ENCODE data around the gene SPAG9.

The SPAG9 gene, protein sequence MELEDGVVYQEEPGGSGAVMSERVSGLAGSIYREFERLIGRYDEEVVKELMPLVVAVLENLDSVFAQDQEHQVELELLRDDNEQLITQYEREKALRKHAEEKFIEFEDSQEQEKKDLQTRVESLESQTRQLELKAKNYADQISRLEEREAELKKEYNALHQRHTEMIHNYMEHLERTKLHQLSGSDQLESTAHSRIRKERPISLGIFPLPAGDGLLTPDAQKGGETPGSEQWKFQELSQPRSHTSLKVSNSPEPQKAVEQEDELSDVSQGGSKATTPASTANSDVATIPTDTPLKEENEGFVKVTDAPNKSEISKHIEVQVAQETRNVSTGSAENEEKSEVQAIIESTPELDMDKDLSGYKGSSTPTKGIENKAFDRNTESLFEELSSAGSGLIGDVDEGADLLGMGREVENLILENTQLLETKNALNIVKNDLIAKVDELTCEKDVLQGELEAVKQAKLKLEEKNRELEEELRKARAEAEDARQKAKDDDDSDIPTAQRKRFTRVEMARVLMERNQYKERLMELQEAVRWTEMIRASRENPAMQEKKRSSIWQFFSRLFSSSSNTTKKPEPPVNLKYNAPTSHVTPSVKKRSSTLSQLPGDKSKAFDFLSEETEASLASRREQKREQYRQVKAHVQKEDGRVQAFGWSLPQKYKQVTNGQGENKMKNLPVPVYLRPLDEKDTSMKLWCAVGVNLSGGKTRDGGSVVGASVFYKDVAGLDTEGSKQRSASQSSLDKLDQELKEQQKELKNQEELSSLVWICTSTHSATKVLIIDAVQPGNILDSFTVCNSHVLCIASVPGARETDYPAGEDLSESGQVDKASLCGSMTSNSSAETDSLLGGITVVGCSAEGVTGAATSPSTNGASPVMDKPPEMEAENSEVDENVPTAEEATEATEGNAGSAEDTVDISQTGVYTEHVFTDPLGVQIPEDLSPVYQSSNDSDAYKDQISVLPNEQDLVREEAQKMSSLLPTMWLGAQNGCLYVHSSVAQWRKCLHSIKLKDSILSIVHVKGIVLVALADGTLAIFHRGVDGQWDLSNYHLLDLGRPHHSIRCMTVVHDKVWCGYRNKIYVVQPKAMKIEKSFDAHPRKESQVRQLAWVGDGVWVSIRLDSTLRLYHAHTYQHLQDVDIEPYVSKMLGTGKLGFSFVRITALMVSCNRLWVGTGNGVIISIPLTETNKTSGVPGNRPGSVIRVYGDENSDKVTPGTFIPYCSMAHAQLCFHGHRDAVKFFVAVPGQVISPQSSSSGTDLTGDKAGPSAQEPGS (N-terminal part only)

DNA sequence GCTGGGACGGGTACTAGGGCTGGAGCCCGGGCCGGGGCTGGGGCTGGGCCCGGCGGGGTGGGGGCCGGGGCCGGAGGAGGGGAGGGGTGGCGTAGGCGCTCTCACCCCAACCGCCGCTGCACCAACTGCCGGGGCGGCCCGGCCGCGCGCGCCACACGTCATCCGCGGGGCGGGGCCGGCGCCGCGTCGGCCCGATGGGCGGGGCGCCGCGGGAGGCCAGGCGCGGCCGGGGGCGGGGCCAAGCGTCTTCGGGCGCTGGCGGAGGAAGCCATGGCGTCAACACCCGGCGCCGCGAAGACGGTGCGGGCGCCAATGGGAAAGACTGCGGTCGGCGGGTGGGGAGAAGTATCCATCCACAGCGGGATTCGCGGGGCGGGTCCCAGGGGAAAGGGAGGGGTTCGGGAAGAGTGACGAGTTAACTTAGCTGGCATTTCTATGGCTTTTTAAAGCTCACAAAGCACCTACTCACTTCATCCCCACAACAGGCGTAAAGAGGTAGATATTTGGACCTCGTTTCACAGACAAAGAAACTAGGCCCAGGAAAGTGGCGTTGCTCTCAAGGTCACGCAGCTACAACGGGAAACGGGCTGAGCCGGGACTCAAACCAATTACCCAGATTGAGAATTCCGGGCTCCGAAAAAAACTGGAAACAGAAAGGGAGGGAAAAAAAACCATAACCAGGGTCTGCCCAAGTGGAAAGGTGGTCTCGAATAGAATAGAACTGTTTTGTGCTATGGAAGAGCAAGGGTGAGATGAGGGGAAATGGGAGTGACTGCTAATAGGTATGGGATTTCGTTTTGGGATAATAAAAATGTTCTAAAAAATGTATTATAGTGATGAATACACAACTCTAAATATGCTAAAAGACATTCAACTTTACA lies at the start of gene SPAG9:
Gene SPAG9, minus strand, starts transcription at position 130 of the 881 bp plus-strand sequence. CDS start 212 bp downstream, outside the sequence.
- H3K4me3 ChIP-seq (ENCODE audit: low read length) = peak within 1 kb of the TSS; percentile 100
- H3K9me3 ChIP-seq (ENCODE audit: control insufficient read depth, low read length) = no peaks in the 10 kb centered on the region
- no peaks in the 10 kb centered on the region for H3K27me3 ChIP-seq (replicated peaks; ENCODE audit: control insufficient read depth, insufficient read depth, low read length)
- H3K36me3 ChIP-seq (ENCODE audit: control insufficient read depth, insufficient read depth, low read length, severe bottlenecking) = no peaks in the 10 kb centered on the region
- H3K4me1 ChIP-seq (ENCODE audit: control insufficient read depth, insufficient read depth, low read length) = peaks cover 41% of the 10 kb centered on the region
- DNase-seq (ENCODE audit: low read depth) = peak; percentile 99
- H3K9ac ChIP-seq (ENCODE audit: low read length) = peak within 1 kb of the TSS; percentile 97

DNA sequence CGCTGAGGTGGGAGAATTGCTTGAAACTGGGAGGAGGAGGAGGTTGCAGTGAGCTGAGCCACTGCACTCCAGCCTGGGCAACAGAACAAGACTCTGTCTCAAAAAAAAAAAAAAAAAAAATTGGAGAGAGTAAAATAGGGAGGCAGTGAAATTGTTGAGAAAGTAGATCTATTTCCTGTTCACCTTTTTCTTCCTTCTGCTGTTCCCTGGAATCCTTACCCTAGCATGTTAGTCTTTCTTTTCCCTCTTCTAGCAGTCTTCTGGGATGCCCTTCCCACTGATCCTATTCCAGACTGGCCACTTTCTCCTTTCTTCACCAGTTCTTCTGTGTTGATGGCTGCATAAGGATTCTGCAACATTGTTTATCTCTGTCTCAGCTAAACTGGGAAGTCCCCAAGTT lies 48.7 kb upstream of the SPAG9 start:
- no peaks in the 10 kb centered on the region for H3K9me3 ChIP-seq (ENCODE audit: control insufficient read depth, low read length)
- peaks cover 60% of the 10 kb centered on the region for H3K36me3 ChIP-seq (ENCODE audit: control insufficient read depth, insufficient read depth, low read length, severe bottlenecking)
- no peak overlapping the region for H3K4me3 ChIP-seq (ENCODE audit: low read length)
- no peaks in the 10 kb centered on the region for H3K27me3 ChIP-seq (replicated peaks; ENCODE audit: control insufficient read depth, insufficient read depth, low read length)
- DNase-seq (ENCODE audit: low read depth) = no peak
- H3K9ac ChIP-seq (ENCODE audit: low read length) = no peak overlapping the region
- H3K4me1 ChIP-seq (ENCODE audit: control insufficient read depth, insufficient read depth, low read length) = peaks cover 16% of the 10 kb centered on the region

DNA sequence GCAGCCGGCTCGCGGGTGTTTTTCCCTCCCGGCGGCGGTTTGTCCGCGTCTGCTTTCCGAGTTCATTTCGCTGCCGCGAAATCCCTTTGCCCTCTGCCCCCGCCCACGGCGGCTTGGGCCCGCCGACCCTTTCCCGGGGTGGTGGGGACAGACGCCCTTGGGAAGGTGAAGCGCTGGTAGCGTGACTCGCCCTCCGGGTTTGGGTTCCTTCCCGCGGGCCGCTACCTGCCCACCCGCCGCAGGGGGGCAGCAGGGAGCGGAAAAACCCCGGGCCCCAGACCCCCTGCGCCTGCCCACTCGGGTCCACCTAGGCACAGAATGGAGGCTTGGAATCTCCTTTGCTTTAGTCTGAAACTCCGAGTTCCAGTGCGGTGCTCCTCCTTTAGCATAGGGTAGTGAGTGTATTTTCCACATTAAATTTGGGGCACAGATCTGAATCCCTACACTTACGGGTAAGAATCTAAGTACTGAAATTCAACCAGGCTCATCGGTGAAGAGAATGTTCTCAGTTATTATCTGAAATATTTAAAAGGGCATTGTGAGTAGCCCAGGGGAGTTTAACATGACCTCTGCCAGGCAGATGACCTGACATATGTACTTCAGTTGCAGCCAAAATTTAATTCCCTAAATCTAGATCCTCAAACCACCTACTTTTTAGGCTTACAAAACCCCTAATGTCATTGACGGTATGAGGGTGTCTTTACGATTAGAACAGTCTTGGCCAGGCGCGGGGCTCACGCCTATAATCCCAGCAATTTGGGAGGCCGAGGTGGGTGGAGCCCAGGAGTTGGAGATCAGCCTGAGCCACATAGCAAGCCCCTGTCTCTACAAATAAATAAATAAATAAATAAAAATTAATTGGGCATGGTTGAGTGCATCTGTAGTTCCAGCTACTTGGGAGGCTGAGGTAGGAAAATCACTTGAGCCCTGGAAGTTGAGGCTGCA lies 46.6 kb upstream of the SPAG9 start:
- peak; percentile 82 for DNase-seq (ENCODE audit: low read depth)
- peak overlapping the region; percentile 94 for H3K4me3 ChIP-seq (ENCODE audit: low read length)
- peaks cover 16% of the 10 kb centered on the region for H3K4me1 ChIP-seq (ENCODE audit: control insufficient read depth, insufficient read depth, low read length)
- no peaks in the 10 kb centered on the region for H3K9me3 ChIP-seq (ENCODE audit: control insufficient read depth, low read length)
- H3K36me3 ChIP-seq (ENCODE audit: control insufficient read depth, insufficient read depth, low read length, severe bottlenecking) = peaks cover 54% of the 10 kb centered on the region
- H3K27me3 ChIP-seq (replicated peaks; ENCODE audit: control insufficient read depth, insufficient read depth, low read length) = no peaks in the 10 kb centered on the region
- peak overlapping the region; percentile 95 for H3K9ac ChIP-seq (ENCODE audit: low read length)

DNA sequence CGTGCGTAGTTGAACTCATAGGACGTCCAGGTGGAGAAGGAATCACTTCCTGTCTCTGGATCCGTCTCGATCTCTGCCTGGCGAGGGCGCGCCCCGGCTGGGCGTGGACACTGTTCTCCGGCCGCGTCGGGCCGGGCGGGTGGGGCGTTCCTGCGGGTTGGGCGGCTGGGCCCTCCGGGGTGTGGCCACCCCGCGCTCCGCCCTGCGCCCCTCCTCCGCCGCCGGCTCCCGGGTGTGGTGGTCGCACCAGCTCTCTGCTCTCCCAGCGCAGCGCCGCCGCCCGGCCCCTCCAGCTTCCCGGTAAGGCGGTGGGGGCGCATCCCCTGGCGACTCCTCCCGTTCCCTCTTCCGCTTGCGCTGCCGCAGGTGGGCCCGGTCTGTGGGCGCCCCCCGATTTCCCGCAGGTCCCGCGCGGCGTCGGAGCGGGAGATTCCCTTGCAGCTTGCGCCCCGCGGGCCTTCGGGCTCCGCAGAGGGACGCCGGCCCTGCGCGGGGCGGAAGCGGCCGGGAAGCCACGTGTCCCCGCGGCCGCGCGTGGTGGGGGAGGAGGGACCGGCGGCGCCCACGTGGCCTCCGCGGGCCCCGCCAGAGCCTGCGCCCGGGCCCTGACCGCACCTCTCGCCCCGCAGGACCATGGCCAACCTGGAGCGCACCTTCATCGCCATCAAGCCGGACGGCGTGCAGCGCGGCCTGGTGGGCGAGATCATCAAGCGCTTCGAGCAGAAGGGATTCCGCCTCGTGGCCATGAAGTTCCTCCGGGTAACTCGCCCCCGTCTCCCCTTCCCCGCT lies 45.7 kb upstream of the SPAG9 start, which contains the start of gene NME2:
Gene NME2, plus strand, starts transcription at position 214 of the 789 bp plus-strand sequence. Its CDS starts 420 bp downstream, at position 634.
- peak within 1 kb of the TSS; percentile 95 for H3K9ac ChIP-seq (ENCODE audit: low read length)
- peaks cover 55% of the 10 kb centered on the region for H3K36me3 ChIP-seq (ENCODE audit: control insufficient read depth, insufficient read depth, low read length, severe bottlenecking)
- H3K9me3 ChIP-seq (ENCODE audit: control insufficient read depth, low read length) = no peaks in the 10 kb centered on the region

DNA sequence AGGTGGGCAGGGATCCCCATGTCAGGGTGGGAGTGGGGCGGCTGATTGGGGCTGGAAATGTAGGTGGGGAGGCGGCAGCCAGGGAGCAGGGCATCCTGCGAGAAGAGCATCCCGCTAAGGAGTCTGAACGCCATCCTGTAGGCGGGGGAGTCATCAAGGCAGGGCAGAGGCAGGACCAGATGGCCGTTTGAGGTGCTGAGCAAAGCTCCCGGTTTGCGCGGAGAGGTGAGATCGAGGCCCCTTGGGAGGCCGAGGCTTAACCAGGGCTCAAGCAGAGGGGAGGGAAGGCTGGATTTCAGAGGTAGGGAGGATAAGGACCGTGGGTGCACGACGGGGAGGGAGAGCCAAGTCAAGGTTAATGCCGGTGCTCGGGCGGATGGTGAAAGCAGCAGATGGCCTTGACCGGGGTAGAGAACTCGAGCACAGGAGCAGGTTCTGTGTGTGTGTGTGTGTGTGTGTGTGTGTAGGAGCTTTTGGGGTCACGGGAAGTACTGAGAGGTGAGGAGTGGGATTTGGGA lies 45.1 kb upstream of the SPAG9 start:
- H3K4me3 ChIP-seq (ENCODE audit: low read length) = peak overlapping the region; percentile 94
- peaks cover 16% of the 10 kb centered on the region for H3K4me1 ChIP-seq (ENCODE audit: control insufficient read depth, insufficient read depth, low read length)
- H3K27me3 ChIP-seq (replicated peaks; ENCODE audit: control insufficient read depth, insufficient read depth, low read length) = no peaks in the 10 kb centered on the region
- H3K9ac ChIP-seq (ENCODE audit: low read length) = peak overlapping the region; percentile 95
- no peaks in the 10 kb centered on the region for H3K9me3 ChIP-seq (ENCODE audit: control insufficient read depth, low read length)
- no peak for DNase-seq (ENCODE audit: low read depth)
- peaks cover 55% of the 10 kb centered on the region for H3K36me3 ChIP-seq (ENCODE audit: control insufficient read depth, insufficient read depth, low read length, severe bottlenecking)

More for the DNA sequence above, 45.7 kb upstream of the SPAG9 start, which contains the start of gene NME2:
- H3K4me3 ChIP-seq (ENCODE audit: low read length) = peak within 1 kb of the TSS; percentile 94
- peaks cover 16% of the 10 kb centered on the region for H3K4me1 ChIP-seq (ENCODE audit: control insufficient read depth, insufficient read depth, low read length)
- H3K27me3 ChIP-seq (replicated peaks; ENCODE audit: control insufficient read depth, insufficient read depth, low read length) = no peaks in the 10 kb centered on the region
- peak; percentile 95 for DNase-seq (ENCODE audit: low read depth)

DNA sequence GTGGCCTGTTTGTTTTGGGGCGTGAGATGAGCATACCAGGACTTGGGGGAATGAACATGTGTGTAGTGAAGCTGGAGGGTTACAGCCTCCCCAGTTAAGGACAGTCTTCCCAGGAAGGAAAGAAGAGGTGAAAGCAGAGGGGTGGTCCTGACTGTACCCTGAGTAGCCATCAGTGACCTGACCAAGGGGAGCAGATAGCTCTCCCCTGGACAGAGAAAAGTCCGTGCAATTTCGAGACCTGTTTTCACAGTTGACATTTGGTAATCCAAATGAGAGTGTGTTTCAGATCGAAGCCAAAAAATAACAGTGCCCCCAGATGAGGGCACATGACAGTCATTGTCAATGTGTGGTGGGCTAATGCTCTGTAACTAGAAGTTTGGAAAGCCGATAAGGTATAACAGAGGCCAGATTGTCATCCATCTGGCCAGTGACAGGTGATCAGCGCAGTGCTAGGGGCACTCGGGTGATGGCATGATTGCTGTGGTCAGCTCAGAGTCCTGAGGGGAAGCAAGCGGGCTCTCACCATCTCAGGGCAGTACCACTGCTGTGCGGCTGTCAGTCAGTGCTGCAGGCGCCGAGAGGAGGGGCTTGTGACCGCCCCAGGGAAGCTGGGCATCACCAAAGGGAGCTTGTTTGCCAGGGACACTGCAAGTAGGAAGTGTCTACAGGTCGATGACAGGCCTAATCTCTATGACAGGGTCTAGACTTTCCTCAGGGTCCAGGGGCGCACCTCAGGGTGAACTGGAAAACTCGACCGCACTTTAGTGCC lies 44.4 kb upstream of the SPAG9 start:
- DNase-seq (ENCODE audit: low read depth) = no peak
- H3K36me3 ChIP-seq (ENCODE audit: control insufficient read depth, insufficient read depth, low read length, severe bottlenecking) = peaks cover 53% of the 10 kb centered on the region

DNA sequence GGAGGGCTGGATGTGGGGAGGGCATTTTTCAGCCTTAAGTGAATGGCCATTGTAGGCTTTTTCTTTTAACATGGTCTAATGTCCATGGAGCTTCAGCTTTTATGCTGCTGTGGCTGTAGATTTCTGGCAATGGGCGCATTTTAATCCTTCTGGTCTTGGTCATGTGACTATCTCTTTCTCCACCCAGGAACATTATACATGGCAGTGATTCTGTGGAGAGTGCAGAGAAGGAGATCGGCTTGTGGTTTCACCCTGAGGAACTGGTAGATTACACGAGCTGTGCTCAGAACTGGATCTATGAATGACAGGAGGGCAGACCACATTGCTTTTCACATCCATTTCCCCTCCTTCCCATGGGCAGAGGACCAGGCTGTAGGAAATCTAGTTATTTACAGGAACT lies 40.9 kb upstream of the SPAG9 start:
- no peak for DNase-seq (ENCODE audit: low read depth)
- Histone ChIP-seq H3K9me3 (ENCODE audit: control insufficient read depth, low read length) (no peaks in the 10 kb centered on the region), H3K27me3 (replicated peaks; ENCODE audit: control insufficient read depth, insufficient read depth, low read length) (no peaks in the 10 kb centered on the region), H3K36me3 (ENCODE audit: control insufficient read depth, insufficient read depth, low read length, severe bottlenecking) (peaks cover 54% of the 10 kb centered on the region), H3K4me1 (ENCODE audit: control insufficient read depth, insufficient read depth, low read length) (peaks cover 6% of the 10 kb centered on the region), H3K4me3 (ENCODE audit: low read length) (no peak overlapping the region), H3K9ac (ENCODE audit: low read length) (no peak overlapping the region)

More for the DNA sequence above, 44.4 kb upstream of the SPAG9 start:
- Histone ChIP-seq H3K9me3 (ENCODE audit: control insufficient read depth, low read length) (no peaks in the 10 kb centered on the region), H3K27me3 (replicated peaks; ENCODE audit: control insufficient read depth, insufficient read depth, low read length) (no peaks in the 10 kb centered on the region), H3K4me3 (ENCODE audit: low read length) (peak overlapping the region; percentile 94), H3K4me1 (ENCODE audit: control insufficient read depth, insufficient read depth, low read length) (peaks cover 16% of the 10 kb centered on the region), H3K9ac (ENCODE audit: low read length) (peak overlapping the region; percentile 95)

DNA sequence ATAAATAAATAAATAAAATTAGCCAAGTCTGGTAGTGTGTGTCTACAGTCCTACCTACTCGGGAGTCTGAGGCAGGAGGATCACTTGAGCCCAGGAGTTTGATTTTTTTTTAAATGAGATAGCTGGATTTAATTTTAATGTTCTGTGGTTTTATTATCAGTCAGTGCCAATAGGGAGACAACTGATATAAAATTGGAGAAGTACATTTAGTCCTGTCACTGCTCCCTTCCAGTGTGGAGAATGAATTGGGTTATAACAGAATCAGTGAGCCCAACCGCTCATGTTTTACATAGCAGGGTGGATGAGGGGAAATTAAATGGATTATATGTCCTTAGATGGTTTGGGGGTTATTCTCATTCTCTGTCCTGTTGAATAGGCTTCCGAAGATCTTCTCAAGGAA lies 38.9 kb upstream of the SPAG9 start:
- H3K9ac ChIP-seq (ENCODE audit: low read length) = no peak overlapping the region
- H3K4me3 ChIP-seq (ENCODE audit: low read length) = no peak overlapping the region
- peaks cover 6% of the 10 kb centered on the region for H3K4me1 ChIP-seq (ENCODE audit: control insufficient read depth, insufficient read depth, low read length)
- no peaks in the 10 kb centered on the region for H3K9me3 ChIP-seq (ENCODE audit: control insufficient read depth, low read length)
- DNase-seq (ENCODE audit: low read depth) = no peak
- H3K27me3 ChIP-seq (replicated peaks; ENCODE audit: control insufficient read depth, insufficient read depth, low read length) = no peaks in the 10 kb centered on the region
- peaks cover 54% of the 10 kb centered on the region for H3K36me3 ChIP-seq (ENCODE audit: control insufficient read depth, insufficient read depth, low read length, severe bottlenecking)
